GM12891 (cell line): ENCODE data around the gene UBE2K. TPM values are rescaled to one million over a fixed set of nuclear protein-coding genes. Genes with fewer than 3 reads are reported as not detected.
"Not testable (repeated sequence)": the region's sequence is repeated elsewhere in the genome, so short reads cannot be mapped to it uniquely, and the experiment has no call there.

ENCODE experiments used
- DNase-seq: peaks from one replicate; pipeline ENCODE4 v3.0.0; 2011; ENCODE audit warnings: low spot score; ENCODE audit not compliant: insufficient read length
- FAIRE-seq: peaks from 2 replicates; lab custom pipeline; 2011; peaks lifted over from hg19 to GRCh38; lab: Jason Lieb, UNC
- PAX5 ChIP-seq: IDR thresholded peaks from 2 replicates; pipeline ENCODE4 v1.6.1; 2011; ENCODE audit warnings: low read length, moderate library complexity, mild to moderate bottlenecking; ENCODE audit not compliant: insufficient read depth, severe bottlenecking
- POLR2A ChIP-seq: IDR thresholded peaks from 2 replicates; pipeline ENCODE4 v1.6.1; 2011; ENCODE audit warnings: low read depth, low read length, control low read depth
- POLR2AphosphoS5 ChIP-seq: IDR thresholded peaks from 2 replicates; pipeline ENCODE4 v1.6.1; 2011; ENCODE audit warnings: low read depth, low read length, control low read depth
- POU2F2 ChIP-seq: IDR thresholded peaks from 2 replicates; pipeline ENCODE4 v1.6.1; 2011; ENCODE audit warnings: low read depth, mild to moderate bottlenecking, control low read depth, low read length, moderate library complexity
- SPI1 ChIP-seq: IDR thresholded peaks from 2 replicates; pipeline ENCODE4 v1.6.1; 2011; ENCODE audit warnings: low read depth, low read length, control low read depth
- TAF1 ChIP-seq: IDR thresholded peaks from 2 replicates; pipeline ENCODE4 v1.6.1; 2011; ENCODE audit warnings: low read depth, low read length, control low read depth
- polyA plus RNA-seq: library from polyadenylated mRNA; unstranded; fragments of >200 nt; gene quantifications from one replicate; pipeline ENCODE4 v1.2.1, GENCODE V29; 2012; ENCODE audit warnings: low read depth, missing spikeins, inconsistent platforms; ENCODE audit not compliant: missing spikeins

The UBE2K gene
- 93.1 TPM for polyA plus RNA-seq

GRCh38 chr4:39697740-39698423 lies at the start of gene UBE2K:
TSS of gene UBE2K (plus strand) at chr4:39698136. CDS start at chr4:39698328, 192 bp downstream.
- DNase-seq (peak; percentile 82), FAIRE-seq (peak; percentile 98)
- no peak for TF ChIP-seq PAX5
- TF ChIP-seq POU2F2 = 0 out of 2 replicates have a peak, but pooled peaks have one; percentile 37
- TF ChIP-seq TAF1 = peak; percentile 69
- no peak for TF ChIP-seq SPI1
- TF ChIP-seq POLR2A = peak; percentile 84
- peak; percentile 91 for TF ChIP-seq POLR2AphosphoS5

DNA sequence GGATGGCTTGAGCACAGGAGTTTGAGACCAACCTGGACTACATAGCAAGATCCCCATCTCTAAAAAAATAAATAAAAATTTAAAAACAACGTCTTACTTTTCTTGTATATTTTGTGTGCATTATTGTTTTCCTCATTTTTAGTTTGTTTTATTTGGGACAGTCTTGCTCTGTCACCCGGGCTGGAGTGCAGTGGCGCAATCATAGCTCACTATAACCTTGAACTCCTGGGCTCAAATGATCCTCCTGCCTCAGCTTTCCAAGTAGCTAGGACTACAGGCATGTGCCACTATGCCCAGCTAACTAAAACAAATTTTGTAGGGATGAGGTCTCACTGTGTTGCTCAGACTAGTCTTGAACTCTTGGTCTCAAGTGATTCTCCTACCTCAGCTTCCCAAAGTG lies 49.7 kb upstream of the UBE2K start:
- no peak for FAIRE-seq

DNA sequence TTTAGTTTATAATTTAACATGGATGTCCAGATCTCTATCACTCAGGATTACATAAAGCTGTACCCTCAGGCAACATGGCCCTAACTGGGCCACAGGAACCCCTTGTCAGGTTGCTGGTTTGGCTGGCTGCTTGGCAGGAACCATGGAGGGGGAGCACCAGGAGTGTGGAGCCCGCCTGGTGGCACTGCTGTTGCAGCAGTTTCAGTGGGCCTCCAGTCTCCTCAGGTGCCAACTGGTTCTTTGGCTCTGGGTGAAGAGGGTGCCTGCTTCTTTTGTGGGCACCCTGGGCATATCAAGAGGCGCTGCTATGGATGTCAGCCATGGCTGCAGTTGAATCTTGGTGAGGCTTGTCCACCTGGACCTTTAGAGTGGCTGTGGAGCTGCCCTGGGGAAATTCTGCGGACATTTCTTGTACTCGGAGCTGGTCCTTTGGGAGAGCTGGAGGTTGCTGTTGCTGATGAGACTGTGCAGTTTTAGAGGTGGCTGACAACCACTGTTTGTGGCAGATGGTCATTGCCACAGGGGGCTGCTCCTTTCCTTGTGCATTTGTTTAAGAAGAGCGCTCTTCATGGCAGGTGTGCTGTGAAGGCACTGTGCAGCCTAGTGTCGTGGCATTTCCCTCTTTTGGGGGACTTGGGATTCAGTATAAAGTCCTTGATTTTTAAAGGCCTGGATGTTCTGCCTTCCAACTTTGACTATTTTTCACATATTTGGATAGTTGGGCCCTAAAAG lies 48.9 kb upstream of the UBE2K start:
- FAIRE-seq (no peak), DNase-seq (no peak)
- TF ChIP-seq POLR2AphosphoS5 = no peak
- no peak for TF ChIP-seq POLR2A
- TF ChIP-seq TAF1 = no peak

More for the DNA sequence above, 49.7 kb upstream of the UBE2K start:
- no peak for DNase-seq
- TF ChIP-seq TAF1 = no peak
- TF ChIP-seq POLR2AphosphoS5 = no peak
- no peak for TF ChIP-seq POU2F2
- TF ChIP-seq PAX5 = no peak
- TF ChIP-seq POLR2A = no peak
- no peak for TF ChIP-seq SPI1

DNA sequence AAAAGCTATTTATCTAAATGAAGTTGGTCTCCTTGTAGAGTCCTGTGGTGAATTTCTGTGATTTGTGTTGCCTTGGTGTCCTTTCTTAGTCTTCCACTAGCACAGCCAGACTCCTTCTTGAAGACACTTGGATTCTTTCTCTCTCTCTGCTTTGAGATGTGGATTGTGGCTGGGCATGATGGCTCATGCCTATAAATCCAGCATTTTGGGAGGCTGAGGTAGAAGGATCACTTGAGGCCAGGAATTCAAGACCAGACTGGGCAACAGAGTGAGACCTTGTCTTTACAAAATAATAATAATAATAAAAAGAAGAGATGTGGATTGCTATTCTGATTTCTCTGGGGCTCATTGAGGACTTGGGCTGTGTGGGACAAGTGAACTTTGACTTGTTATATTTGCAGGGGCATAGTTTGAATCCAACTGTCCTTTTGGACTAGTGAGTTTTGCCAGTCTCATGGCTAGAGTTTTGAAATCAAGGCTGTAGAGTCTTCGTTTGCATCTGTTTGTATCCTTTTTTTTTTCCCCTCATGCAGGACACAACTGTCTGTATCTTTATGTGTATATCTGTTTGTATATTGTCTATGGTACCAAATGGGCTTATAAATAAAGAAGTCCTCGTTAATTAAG lies 48.2 kb upstream of the UBE2K start:
- TF ChIP-seq POU2F2 (no peak), SPI1 (no peak), POLR2A (no peak), POLR2AphosphoS5 (no peak), TAF1 (no peak), PAX5 (no peak)
- DNase-seq (no peak), FAIRE-seq (no peak)

GRCh38 chr4:39651586-39651985 lies 46.4 kb upstream of the UBE2K start:
- not testable (repeated sequence) for DNase-seq, FAIRE-seq

- TF ChIP-seq SPI1 = no peak
- TF ChIP-seq TAF1 = no peak
- no peak for TF ChIP-seq PAX5
- no peak for TF ChIP-seq POLR2AphosphoS5
- TF ChIP-seq POU2F2 = no peak
- FAIRE-seq = no peak
- no peak for DNase-seq
Observed at GRCh38 chr4:39655211-39655610, 42.7 kb upstream of the UBE2K start.

DNA sequence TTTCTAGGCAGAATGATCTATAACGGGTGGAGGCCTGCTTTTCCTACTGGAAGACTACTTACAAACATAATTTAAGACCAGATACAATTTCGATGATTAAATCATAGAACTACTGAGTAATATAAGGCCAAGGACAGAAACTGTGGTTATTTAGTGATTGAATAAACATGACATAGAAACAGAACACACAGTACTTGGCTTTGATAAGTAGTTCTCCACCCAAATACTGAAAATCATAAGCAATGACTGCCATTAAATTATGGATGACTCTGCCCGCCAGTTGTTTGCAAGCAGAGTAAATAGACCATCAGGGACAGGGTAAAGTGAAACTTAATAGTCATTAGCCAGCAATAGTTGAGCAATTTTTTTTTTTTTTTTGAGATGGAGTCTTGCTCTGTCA lies 42.1 kb upstream of the UBE2K start:
- peak; percentile 62 for FAIRE-seq
- no peak for DNase-seq

DNA sequence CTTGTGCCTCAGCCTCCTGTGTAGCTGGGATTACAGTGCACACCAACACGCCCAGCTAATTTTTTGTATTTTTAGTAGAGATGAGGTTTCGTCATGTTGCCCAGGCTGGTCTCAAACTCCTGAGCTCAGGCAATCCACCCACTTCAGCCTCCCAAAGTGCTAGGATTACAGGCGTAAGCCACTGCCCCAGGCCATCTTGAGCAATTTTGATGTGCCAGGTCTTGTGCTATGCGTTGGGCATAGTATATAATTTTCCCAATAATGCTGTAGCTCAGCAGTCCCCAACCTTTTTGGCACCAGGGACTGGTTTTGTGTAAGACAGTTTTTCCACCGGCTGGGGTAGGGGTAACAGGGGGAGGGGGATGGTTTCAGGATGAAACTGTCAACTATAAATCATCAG lies 41.3 kb upstream of the UBE2K start:
- not testable (repeated sequence) for FAIRE-seq

More for the DNA sequence above, 42.1 kb upstream of the UBE2K start:
- no peak for TF ChIP-seq PAX5
- no peak for TF ChIP-seq POLR2AphosphoS5
- no peak for TF ChIP-seq POLR2A
- TF ChIP-seq SPI1 = no peak
- no peak for TF ChIP-seq TAF1
- TF ChIP-seq POU2F2 = no peak

GRCh38 chr4:39657465-39657864 lies 40.5 kb upstream of the UBE2K start:
- TF ChIP-seq POLR2A (no peak), POU2F2 (no peak), SPI1 (peak; percentile 92), PAX5 (no peak)
- FAIRE-seq (peak; percentile 54), DNase-seq (no peak)

More for the DNA sequence above, 41.3 kb upstream of the UBE2K start:
- not testable (repeated sequence) for DNase-seq

GRCh38 chr4:39658756-39659155 lies 39.2 kb upstream of the UBE2K start:
- FAIRE-seq = no peak
- TF ChIP-seq TAF1 (no peak), POU2F2 (no peak), SPI1 (no peak), POLR2AphosphoS5 (no peak), POLR2A (no peak), PAX5 (no peak)

More at GRCh38 chr4:39658756-39659155, 39.2 kb upstream of the UBE2K start:
- no peak for DNase-seq
